B cell (primary cell): ENCODE results near the gene ZFP62. TPM values are rescaled to one million over a fixed set of nuclear protein-coding genes. Genes with fewer than 3 reads are reported as not detected.

Experiments used
- ATAC-seq: fragments of 200-7000 bp; cut with Tn5 transposase; one replicate; pipeline ENCODE4 v1.10.0; 2021; ENCODE audit warnings: low read depth, mild to moderate bottlenecking, moderate number of reproducible peaks, moderate library complexity
- CTCF ChIA-PET: fragments of 350-600 bp; sonication (Branson Sonifier 250); formaldehyde crosslinking; loops from one replicate; lab custom pipeline; 2021; ENCODE audit warnings: antibody characterized with exemption, inconsistent platforms; lab: Charles Lee
- POLR2A ChIA-PET: fragments of 350-600 bp; sonication (Branson Sonifier 250); formaldehyde crosslinking; loops from one replicate; lab custom pipeline; 2021; ENCODE audit warnings: antibody characterized with exemption; lab: Charles Lee
- DNase-seq: peaks from one replicate; pipeline ENCODE4 v3.0.0; 2013
- H2AFZ ChIP-seq: 2 replicates; pipeline ENCODE4 v1.6.1; 2012; ENCODE audit warnings: mild to moderate bottlenecking, low read depth, low read length; ENCODE audit not compliant: insufficient read depth, poor library complexity, severe bottlenecking
- H3K27ac ChIP-seq, 2 donors: 1 replicate in 1 of 2; 2 replicates in 1 of 2; pipeline ENCODE4 v1.5.1; 2012 to 2013; ENCODE audit warnings: low read length in 2 of 2, mild to moderate bottlenecking in 2 of 2, moderate library complexity in 1 of 2
- H3K27me3 ChIP-seq, 4 experiments: fragments of 200-600 bp in 1 of 4; sonication (generic) in 1 of 4; replicated peaks in 1 of 4; 1 replicate in 2 of 4; 2 replicates in 2 of 4; pipeline versions ENCODE4 v1.6.1 to v1.7.0; 2013 to 2016; ENCODE audit warnings: low read length in 3 of 4, mild to moderate bottlenecking in 2 of 4, mixed read lengths in 1 of 4, moderate library complexity in 1 of 4; ENCODE audit not compliant: insufficient read depth in 4 of 4, control insufficient read depth in 3 of 4; ENCODE audit errors: control extremely low read depth in 1 of 4
- H3K36me3 ChIP-seq, 2 experiments: replicated peaks in 1 of 2; 1 replicate in 1 of 2; 2 replicates in 1 of 2; pipeline versions ENCODE4 v1.6.1 to v1.7.1; 2013; ENCODE audit warnings: low read length in 1 of 2; ENCODE audit not compliant: insufficient read depth in 2 of 2, control insufficient read depth in 1 of 2; ENCODE audit errors: control extremely low read depth in 1 of 2, extremely low read depth in 1 of 2
- H3K4me1 ChIP-seq, 2 donors: fragments of 200-600 bp in 1 of 2; sonication (generic) in 1 of 2; 1 replicate in 1 of 2; 2 replicates in 1 of 2; pipeline versions ENCODE4 v1.5.1 to v1.6.1; 2013 to 2017; ENCODE audit warnings: low read length in 2 of 2; ENCODE audit not compliant: control insufficient read depth in 2 of 2, insufficient read depth in 2 of 2
- H3K4me2 ChIP-seq: replicated peaks from 2 replicates; pipeline ENCODE3; 2012; ENCODE audit warnings: mild to moderate bottlenecking, low read depth, low read length; ENCODE audit not compliant: poor library complexity, severe bottlenecking
- H3K4me3 ChIP-seq, 5 experiments: fragments of 200-600 bp in 1 of 5; sonication (generic) in 1 of 5; 1 replicate in 3 of 5; 2 replicates in 2 of 5; pipeline versions ENCODE4 v1.5.1 to v1.7.0; 2011 to 2016; ENCODE audit warnings: low read length in 4 of 5, mild to moderate bottlenecking in 4 of 5, low read depth in 2 of 5, control low read depth in 1 of 5, moderate library complexity in 1 of 5; ENCODE audit not compliant: insufficient read depth in 1 of 5; ENCODE audit errors: control extremely low read depth in 1 of 5, extremely low read depth in 1 of 5
- H3K79me2 ChIP-seq: fragments of 200-600 bp; sonication (generic); one replicate; pipeline ENCODE4 v1.6.0; 2016; ENCODE audit warnings: low read length; ENCODE audit not compliant: control insufficient read depth, insufficient read depth
- H3K9ac ChIP-seq: fragments of 200-600 bp; sonication (generic); 2 replicates; pipeline ENCODE4 v1.6.1; 2017; ENCODE audit warnings: mild to moderate bottlenecking, low read length, moderate library complexity
- H3K9me3 ChIP-seq, 3 donors: one replicate each; pipeline versions ENCODE4 v1.6.1 to v1.7.1; 2013; ENCODE audit warnings: low read length in 2 of 3; ENCODE audit not compliant: control insufficient read depth in 2 of 3, insufficient read depth in 1 of 3; ENCODE audit errors: control extremely low read depth in 1 of 3
- H4K20me1 ChIP-seq: 2 replicates; pipeline ENCODE4 v1.6.0; 2012; ENCODE audit warnings: mild to moderate bottlenecking, low read length; ENCODE audit not compliant: insufficient read depth, control insufficient read depth, poor library complexity, severe bottlenecking
- H3K27ac Mint-ChIP-seq: one replicate; pipeline ENCODE4 v1.8.0; 2021; ENCODE audit warnings: mixed read lengths
- H3K27me3 Mint-ChIP-seq: one replicate; pipeline ENCODE4 v1.8.0; 2021; ENCODE audit warnings: mixed read lengths
- H3K4me1 Mint-ChIP-seq: one replicate; pipeline ENCODE4 v1.8.0; 2021; ENCODE audit warnings: mixed read lengths
- H3K4me3 Mint-ChIP-seq: one replicate; pipeline ENCODE4 v1.8.0; 2021; ENCODE audit warnings: mixed read lengths
- H3K9me3 Mint-ChIP-seq: one replicate; pipeline ENCODE4 v1.8.0; 2022; ENCODE audit warnings: mixed read lengths; ENCODE audit not compliant: insufficient read depth
- CTCF ChIP-seq: fragments of 200-600 bp; IDR thresholded peaks from one replicate; pipeline ENCODE4 v1.8.0; 2022; ENCODE audit warnings: antibody characterized with exemption, mild to moderate bottlenecking
- EZH2 ChIP-seq: IDR thresholded peaks from 2 replicates; pipeline ENCODE4 v1.6.1; 2012; ENCODE audit warnings: borderline replicate concordance, low read depth, mild to moderate bottlenecking, moderate library complexity, low read length; ENCODE audit not compliant: insufficient read depth, poor library complexity, severe bottlenecking
- WGBS: methylation state at CpG from one replicate; pipeline ENCODE4 v1.1.5; 2013; ENCODE audit warnings: missing lambda C conversion rate; ENCODE audit not compliant: insufficient coverage; 5-methylcytosine and 5-hydroxymethylcytosine counted together
- intact Hi-C: fragments of 100-400 bp; cut with micrococcal nuclease; formaldehyde crosslinking; loops from one replicate; pipeline ENCODE4 v1.10.0; 2022
- polyA plus RNA-seq: library from polyadenylated mRNA; depleted of rRNA; stranded (reverse); fragments of >200 nt; gene quantifications from 2 replicates; pipeline ENCODE4 v1.2.3, GENCODE V29; 2012
- total RNA-seq, 2 donors: library from RNA; stranded (reverse); fragments of 120-200 nt in 1 of 2; gene quantifications; 1 replicate in 1 of 2; 2 replicates in 1 of 2; pipeline versions ENCODE4 v1.2.3 to v1.2.4, GENCODE V29; 2013 to 2022

The ZFP62 gene
- total and polyA plus RNA-seq, 2 donors (not counting 1 experiment from before 2014, with no cell fraction given): 19.1 to 61.8 TPM

DNA sequence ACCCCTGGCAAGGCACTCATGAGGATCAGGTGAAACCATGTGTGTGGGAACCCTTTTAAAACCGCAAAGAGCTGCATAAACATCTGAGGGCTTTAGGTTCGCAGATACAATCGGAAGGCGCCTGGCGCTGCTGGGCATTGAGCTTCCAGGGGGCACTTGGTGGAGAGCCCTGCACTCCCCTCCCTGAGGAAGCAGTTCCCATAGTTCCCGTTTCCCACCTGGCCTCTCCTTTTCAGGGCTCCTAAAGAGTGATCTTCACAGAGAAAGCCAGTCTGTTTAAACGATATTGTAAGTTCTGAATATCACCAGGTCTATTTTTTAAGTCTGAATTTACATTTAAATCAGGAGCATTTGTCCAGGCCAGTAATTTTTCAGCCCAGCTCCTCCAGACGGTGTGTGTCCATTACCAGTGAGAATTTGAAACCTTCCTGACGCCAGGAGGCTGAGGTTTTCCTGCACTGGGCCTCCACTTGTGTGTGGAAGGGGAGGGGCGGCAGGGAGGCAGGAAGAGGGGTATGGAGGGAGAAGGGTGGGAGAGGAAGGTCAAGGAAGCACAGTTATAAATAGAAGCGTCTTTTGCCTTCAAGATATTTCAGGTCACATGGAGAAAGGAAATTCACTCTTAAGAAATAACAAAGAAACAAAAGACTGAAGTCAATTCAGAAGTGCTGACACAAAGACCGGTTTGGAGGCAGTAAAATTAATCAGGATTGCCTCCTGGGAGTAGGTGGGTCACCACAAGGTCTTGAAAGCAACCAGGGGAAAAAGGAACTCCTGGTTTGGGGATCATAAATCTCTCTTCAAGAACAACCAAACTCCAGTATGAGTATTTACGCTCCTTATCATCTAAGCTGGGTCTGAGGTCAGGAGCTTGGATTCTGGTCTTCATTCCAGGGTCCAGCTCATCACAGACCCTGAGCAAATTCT, 44.2 kb downstream of the ZFP62 start:
- CTCF ChIA-PET: interaction anchor here (1.3 to 2.8 kb wide), 2 partner anchors 14 kb away, joined by 3 to 22 read pairs; no protein-coding TSS in a partner anchor
- POLR2A ChIA-PET: interaction anchor here (0.9 to 2.8 kb wide), 3 partner anchors 14 to 44 kb away, joined by 3 to 13 read pairs (median 3); partner anchors contain the start of gene MGAT1
- WGBS: 14% methylated on average over 9 of the region's 13 CpGs

More for the DNA sequence above, 44.2 kb downstream of the ZFP62 start:
- peak overlapping the region; percentile 46 for H3K27ac Mint-ChIP-seq
- no peaks in the 10 kb centered on the region for H3K27me3 Mint-ChIP-seq
- TF ChIP-seq EZH2 (no peak), CTCF (no peak)
- Histone ChIP-seq H3K27ac (no peak overlapping the region), H3K9ac (no peak overlapping the region), H3K4me1 (peaks cover 43 to 53% of the 10 kb centered on the region in 2 donors), H3K4me2 (peak overlapping the region; percentile 53), H3K36me3 (no peaks in the 10 kb centered on the region), H3K27me3 (no peaks in the 10 kb centered on the region), H3K79me2 (peaks cover 10% of the 10 kb centered on the region), H3K9me3 (no peaks in the 10 kb centered on the region), H4K20me1 (no peaks in the 10 kb centered on the region), H3K4me3 (peak overlapping the region in 1 of 5 experiments; percentile 4), H2AFZ (peak overlapping the region; percentile 74)
- H3K4me3 Mint-ChIP-seq: peak overlapping the region; percentile 64
- peak; percentile 35 for DNase-seq
- intact Hi-C loops: no loop called here
- ATAC-seq: peak; percentile 22
- peaks cover 57% of the 10 kb centered on the region for H3K4me1 Mint-ChIP-seq
- H3K9me3 Mint-ChIP-seq: no peaks in the 10 kb centered on the region
